Left lung (tissue), 10 donors: ENCODE measurements around the gene ZNHIT3. TPM values are rescaled to one million over a fixed set of nuclear protein-coding genes. Genes with fewer than 3 reads are reported as not detected.
"Not testable (repeated sequence)": the region's sequence is repeated elsewhere in the genome, so short reads cannot be mapped to it uniquely, and the experiment has no call there.

ENCODE experiments used
- ATAC-seq: fragments of 200-7000 bp; cut with Tn5 transposase; one replicate; pipeline ENCODE4 v1.9.1; 2020; ENCODE audit warnings: moderate library complexity
- DNase-seq, 4 donors: peaks; one replicate each; pipeline ENCODE4 v3.0.0-alpha.2; 2013 to 2020
- H3K27ac ChIP-seq, 2 donors: fragments of 200-600 bp; sonication (generic) in 1 of 2; one replicate each; pipeline versions ENCODE4 v1.5.0 to v1.8.0; 2020 to 2021
- H3K27me3 ChIP-seq, 2 donors: fragments of 200-600 bp; sonication (generic) in 1 of 2; one replicate each; pipeline versions ENCODE4 v1.5.0 to v1.8.0; 2020 to 2021
- H3K36me3 ChIP-seq, 2 donors: fragments of 200-600 bp; sonication (generic) in 1 of 2; one replicate each; pipeline versions ENCODE4 v1.5.0 to v1.8.0; 2020 to 2021
- H3K4me1 ChIP-seq, 2 donors: fragments of 200-600 bp; one replicate each; pipeline ENCODE4 v1.8.0; 2021
- H3K4me3 ChIP-seq, 2 donors: fragments of 200-600 bp; sonication (generic) in 1 of 2; one replicate each; pipeline versions ENCODE4 v1.5.0 to v1.8.0; 2020 to 2021; ENCODE audit warnings: mild to moderate bottlenecking in 1 of 2
- H3K9me3 ChIP-seq, 2 donors: fragments of 200-600 bp; sonication (generic) in 1 of 2; one replicate each; pipeline versions ENCODE4 v1.5.0 to v1.8.0; 2020 to 2021
- CTCF ChIP-seq, 2 donors: fragments of 200-600 bp; sonication (generic) in 1 of 2; IDR thresholded peaks; one replicate each; pipeline versions ENCODE4 v1.5.0 to v1.8.0; 2021; ENCODE audit warnings: antibody characterized with exemption in 2 of 2
- intact Hi-C, 2 donors: fragments of 100-400 bp; cut with DNase I; formaldehyde crosslinking; loops; one replicate each; pipeline versions ENCODE4 v1.11.2 to v1.14.2; 2022
- polyA plus RNA-seq, 6 donors: library from polyadenylated mRNA; unstranded; fragments of 120-200 nt; gene quantifications; one replicate each; pipeline ENCODE4 v1.2.1, GENCODE V29; 2013; ENCODE audit not compliant: insufficient read length in 6 of 6
- total RNA-seq, 2 donors: library from RNA; stranded (reverse); fragmentation: NEBNext Ultra II Directional; extraction: Animal tissue kit (Norgen Biotek cat#: 25700); gene quantifications; one replicate each; pipeline ENCODE4 v1.2.1, GENCODE V29; 2021
- donor health status: DM: no; HTN: yes; CAD: no.
- donor health status: DM: no; HTN: no; CAD: no.

ZNHIT3 gene
- total and polyA plus RNA-seq, 8 donors = 24.7 to 65.1 (median 56.4) TPM

GRCh38 chr17:36506831-36507230 is 20.4 kb downstream of the ZNHIT3 start:
- no peak for ATAC-seq
- Histone ChIP-seq H3K4me1 (no peaks in the 10 kb centered on the region), H3K27me3 (no peaks in the 10 kb centered on the region), H3K27ac (no peak overlapping the region), H3K9me3 (no peaks in the 10 kb centered on the region), H3K36me3 (peaks cover 0 to 88% of the 10 kb centered on the region in 2 donors), H3K4me3 (no peak overlapping the region)
- intact Hi-C loops = no loop called here
- DNase-seq = no peak
- TF ChIP-seq CTCF (IDR thresholded peaks at IDR 0.05) = no peak

GRCh38 chr17:36507266-36507665 is 20.8 kb downstream of the ZNHIT3 start:
- TF ChIP-seq CTCF (IDR thresholded peaks at IDR 0.05) = no peak
- intact Hi-C loops = no loop called here
- peaks cover 0 to 85% of the 10 kb centered on the region in 2 donors for H3K36me3 ChIP-seq
- no peaks in the 10 kb centered on the region for H3K9me3 ChIP-seq
- H3K27ac ChIP-seq = no peak overlapping the region
- H3K4me3 ChIP-seq = no peak overlapping the region
- no peak for ATAC-seq
- H3K4me1 ChIP-seq = no peaks in the 10 kb centered on the region
- no peaks in the 10 kb centered on the region for H3K27me3 ChIP-seq
- DNase-seq = no peak

- H3K4me1 ChIP-seq, H3K4me3 ChIP-seq, H3K9me3 ChIP-seq, H3K27ac ChIP-seq, ATAC-seq, intact Hi-C loops, DNase-seq, H3K27me3 ChIP-seq: not testable (repeated sequence)
- H3K36me3 ChIP-seq = peaks cover 0 to 77% of the 10 kb centered on the region in 2 donors
Measured at GRCh38 chr17:36508439-36508838, 22.0 kb downstream of the ZNHIT3 start.

- intact Hi-C loops = no loop called here
- H3K36me3 ChIP-seq = peaks cover 0 to 77% of the 10 kb centered on the region in 2 donors
- no peak overlapping the region for H3K27ac ChIP-seq
- H3K4me1 ChIP-seq = no peaks in the 10 kb centered on the region
- no peak for DNase-seq
- no peak for ATAC-seq
- no peak overlapping the region for H3K4me3 ChIP-seq
- no peak for TF ChIP-seq CTCF (IDR thresholded peaks at IDR 0.05)
- no peaks in the 10 kb centered on the region for H3K27me3 ChIP-seq
- no peaks in the 10 kb centered on the region for H3K9me3 ChIP-seq
Measured at GRCh38 chr17:36509272-36509985, 22.9 kb downstream of the ZNHIT3 start.

GRCh38 chr17:36510636-36511035 is 24.2 kb downstream of the ZNHIT3 start:
- no peak for DNase-seq
- Histone ChIP-seq H3K4me1 (no peaks in the 10 kb centered on the region), H3K27me3 (no peaks in the 10 kb centered on the region), H3K9me3 (no peaks in the 10 kb centered on the region), H3K27ac (no peak overlapping the region), H3K4me3 (no peak overlapping the region), H3K36me3 (peaks cover 0 to 77% of the 10 kb centered on the region in 2 donors)
- intact Hi-C loops = no loop called here
- TF ChIP-seq CTCF (IDR thresholded peaks at IDR 0.05) = no peak
- ATAC-seq = no peak

- Histone ChIP-seq H3K36me3 (peaks cover 0 to 77% of the 10 kb centered on the region in 2 donors), H3K4me1 (no peaks in the 10 kb centered on the region), H3K27ac (no peak overlapping the region), H3K4me3 (no peak overlapping the region), H3K9me3 (no peaks in the 10 kb centered on the region), H3K27me3 (no peaks in the 10 kb centered on the region)
- DNase-seq (no peak), ATAC-seq (no peak)
- TF ChIP-seq CTCF (IDR thresholded peaks at IDR 0.05) = no peak
- intact Hi-C loops = no loop called here
Measured at GRCh38 chr17:36511216-36511615, 24.7 kb downstream of the ZNHIT3 start.
